Lung microvascular endothelial cell (primary cell): ENCODE measurements around the gene MPPED1. TPM values are rescaled to one million over a fixed set of nuclear protein-coding genes. Genes with fewer than 3 reads are reported as not detected.

ENCODE experiments used
- DNase-seq, 2 donors: peaks; one replicate each; pipeline versions ENCODE4 v3.0.0 to v3.0.0-alpha.2; 2010; ENCODE audit warnings: low read depth in 2 of 2
- total RNA-seq: library from RNA; depleted of rRNA; stranded (reverse); fragments of >200 nt; gene quantifications from 2 replicates; pipeline ENCODE4 v1.2.1, GENCODE V29; 2014

Gene MPPED1
- total RNA-seq, 1 donor from 2014 or later = under 0.01 TPM

DNA sequence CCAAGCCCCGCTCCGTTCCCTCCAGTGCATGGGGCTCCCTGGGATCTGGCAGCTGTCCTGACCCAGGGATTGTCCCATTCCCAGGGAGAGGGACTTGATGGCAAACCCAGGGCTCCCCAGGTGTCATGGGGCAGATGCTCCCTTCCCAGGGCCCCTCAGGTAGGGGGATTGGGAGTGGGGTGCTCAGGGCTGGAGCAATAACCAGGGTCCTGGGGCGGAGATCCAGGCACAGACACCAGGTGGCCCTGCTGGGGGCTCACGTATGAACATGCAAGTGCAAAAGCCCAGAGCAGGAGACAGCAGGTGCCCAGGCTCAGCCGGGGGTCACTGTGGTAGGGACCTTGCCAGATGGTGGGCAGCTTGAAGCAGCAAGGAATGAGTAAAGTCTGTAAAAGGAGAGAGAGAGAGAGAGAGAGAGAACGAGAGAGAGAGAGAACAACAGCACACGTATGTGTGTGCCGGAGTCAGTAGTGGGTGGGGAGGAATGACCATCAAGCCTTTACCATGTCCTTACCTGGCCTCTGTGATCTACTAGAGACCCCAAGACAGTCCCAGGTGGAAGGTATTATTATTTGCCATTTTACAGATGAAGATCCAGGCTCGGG lies 19.3 kb upstream of the MPPED1 start:
- DNase-seq = no peak

DNA sequence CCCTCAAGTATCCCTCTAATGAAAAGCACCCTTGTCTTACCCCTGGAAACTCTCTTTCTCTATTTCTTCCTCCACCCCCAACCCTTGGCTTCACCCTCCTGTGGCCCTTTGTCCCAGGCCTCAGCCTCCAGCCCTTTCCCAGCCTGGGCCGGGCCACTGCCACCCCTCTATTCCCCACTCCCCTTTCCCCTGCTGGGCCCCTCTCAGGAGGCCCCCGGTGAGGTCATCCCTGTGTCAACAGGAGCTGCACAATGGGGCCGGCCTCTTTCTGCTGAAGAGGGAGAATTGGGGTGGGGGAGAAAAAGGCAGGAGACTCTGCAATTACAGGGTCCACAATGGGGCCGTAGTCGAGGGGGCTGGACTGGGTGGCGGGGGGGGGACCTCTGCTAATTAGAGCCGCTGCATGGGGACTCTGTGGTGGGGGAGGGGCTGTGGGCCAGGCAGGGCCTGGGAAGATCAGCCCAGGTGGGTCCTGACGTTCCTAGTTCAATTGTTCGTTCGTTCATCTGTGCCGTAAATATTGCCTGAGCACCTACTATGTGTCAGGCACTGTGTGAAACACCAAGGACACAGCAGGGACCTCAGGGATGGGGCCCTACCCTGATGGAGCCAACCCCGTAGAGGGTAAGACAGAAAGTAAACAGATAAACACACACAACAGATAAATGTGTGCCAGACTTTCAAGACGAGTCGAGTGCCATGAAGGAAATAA lies 18.5 kb upstream of the MPPED1 start:
- no peak for DNase-seq

DNA sequence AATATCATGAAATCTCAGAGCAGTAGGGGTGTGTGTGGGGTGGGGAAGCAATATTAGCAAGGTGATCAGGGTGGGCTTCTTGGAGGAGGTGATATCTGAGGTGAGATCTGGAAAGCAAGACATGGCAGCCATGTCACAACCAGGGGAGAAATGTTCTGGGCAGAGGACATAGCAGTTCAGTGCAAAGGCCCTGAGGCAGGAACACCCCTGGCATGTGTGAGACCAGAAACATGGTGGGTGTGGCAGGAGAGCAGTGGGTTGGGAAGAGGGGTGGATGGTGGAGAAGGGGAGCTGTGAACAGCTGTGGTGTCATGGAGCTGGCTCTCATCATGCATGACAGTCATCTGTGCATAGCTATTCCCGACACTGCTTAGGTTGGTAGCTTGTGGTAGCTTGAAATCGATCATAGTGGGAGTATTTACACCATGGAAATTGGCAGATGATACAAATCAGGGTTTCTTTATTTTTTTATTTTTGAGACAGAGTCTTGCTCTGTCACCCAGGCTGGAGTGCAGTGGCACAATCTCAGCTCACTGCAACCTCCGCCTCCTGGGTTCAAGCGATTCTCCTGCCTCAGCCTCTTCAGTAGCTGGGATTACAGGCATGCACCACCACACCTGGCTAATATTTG lies 17.9 kb upstream of the MPPED1 start:
- no peak for DNase-seq

DNA sequence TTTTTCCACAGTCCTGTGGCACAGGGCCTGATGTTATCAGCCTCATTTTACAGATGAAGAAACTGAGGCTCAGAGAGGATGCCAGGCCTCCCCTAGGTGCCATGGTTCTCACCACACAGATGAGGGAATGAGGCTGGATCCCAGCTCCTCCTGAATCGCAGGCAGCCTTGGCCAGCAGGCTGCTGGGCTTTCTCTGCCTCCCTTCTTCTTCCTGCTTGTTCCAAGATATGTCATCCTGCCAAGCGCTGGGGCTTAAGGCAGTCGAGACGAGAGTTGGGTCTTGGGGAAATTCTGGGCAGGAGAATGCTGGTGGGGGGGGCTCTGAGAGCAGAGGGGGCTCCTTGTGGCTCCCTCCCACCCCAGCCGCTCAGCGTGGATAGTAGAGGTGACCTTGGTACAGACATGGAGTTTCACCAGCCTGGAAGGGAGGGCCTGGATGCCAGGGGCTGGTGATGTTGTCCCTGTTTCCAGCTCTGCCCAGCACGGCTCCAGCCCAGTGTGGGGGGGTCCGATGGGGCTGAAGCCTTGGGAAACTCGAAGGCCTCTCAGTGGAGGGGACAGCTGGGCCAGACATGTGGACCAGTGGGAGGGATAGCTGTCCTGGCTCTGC lies 16.6 kb upstream of the MPPED1 start:
- DNase-seq = no peak

DNA sequence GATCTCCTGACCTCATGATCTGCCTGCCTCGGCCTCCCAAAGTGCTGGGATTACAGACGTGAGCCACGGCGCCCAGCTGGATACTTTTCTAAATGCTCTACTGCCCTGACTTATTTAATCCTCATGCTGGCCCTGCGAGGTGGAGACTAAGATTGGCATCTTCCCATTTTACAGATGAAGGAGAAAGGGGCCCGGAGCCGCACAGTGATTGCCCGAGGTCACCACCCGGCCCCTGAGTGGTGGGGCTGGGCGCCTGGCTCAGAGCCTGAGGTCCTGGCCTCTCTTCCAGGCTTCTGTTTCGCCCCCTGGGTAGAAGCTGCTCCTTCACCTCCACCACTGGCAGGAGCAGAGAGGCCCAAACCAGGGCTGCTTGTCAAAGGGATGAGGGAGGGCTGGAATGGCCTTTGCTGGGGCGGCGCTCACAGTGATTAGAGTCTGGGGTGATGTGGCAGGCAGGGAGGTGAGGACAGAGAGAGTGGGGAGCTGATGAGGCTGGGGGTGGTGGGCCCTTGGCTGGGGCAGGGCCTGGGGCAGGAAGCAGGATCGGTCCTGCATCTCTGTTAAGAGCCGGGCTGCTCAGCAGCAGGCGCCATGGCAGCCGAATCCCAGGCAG lies 15.4 kb upstream of the MPPED1 start:
- no peak for DNase-seq

DNA sequence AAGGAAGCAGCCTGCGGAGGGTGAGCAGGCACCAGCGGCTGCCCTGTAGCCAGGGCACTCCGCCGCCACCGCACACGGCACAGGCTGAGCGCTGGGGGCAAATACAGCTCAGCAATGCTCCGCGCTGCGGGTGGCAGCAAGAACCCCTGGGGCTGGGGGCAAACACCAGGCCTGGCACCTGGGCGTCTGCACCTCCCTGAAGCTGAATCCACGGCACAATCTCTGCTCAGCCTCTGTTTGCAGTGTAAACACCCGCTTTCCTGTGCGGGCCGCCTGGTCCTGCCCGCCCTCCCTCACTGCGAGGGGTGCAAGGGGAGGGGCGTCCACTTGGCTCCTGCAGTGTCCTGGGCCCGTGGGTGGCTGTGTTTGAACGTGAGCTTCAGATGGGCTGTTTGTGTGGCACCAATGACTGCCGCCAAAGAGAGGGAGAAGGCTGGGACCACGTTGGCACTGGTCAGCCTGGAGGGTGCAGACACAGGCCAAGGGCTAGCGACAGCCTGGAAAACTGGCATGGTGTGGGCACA lies 14.8 kb upstream of the MPPED1 start:
- no peak for DNase-seq

DNA sequence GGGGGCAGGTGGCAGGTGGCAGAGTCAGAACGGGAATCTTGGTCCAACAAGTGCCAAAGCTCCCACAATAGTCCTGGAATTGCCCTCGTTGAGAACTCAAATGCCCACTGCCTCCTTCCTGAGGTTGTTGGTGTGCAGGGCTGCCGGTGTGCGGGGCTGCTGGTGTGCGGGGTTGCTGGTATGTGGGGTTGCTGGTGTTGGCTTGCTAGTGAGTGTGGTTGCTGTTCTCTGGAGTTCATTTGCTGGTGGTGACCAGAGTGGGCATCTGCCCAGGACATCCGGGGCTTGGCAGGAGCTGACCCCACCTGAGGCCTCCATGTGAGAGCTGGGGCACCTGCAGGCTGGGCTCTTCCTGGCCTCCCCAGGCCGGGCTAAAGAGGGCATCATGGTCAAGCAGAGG lies 14.0 kb upstream of the MPPED1 start:
- DNase-seq = no peak

DNA sequence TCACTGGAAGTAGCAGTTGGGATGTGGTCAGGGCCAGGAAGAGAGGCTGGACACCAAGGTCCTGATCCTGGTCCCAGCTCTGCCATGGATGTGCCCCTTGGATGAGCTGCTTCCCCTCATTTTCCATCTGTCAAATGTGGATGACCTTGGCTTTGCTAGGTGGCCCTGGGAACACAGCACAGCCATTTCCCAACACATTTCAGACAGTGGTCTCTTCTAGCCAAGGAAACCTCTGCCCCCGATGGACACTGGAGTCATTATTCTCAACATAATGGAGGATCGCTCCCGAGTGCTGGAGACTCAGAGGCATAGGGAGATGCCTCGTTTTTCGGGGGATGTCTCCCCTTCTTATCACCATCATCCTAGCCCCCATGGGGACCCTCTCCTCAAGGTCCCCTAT lies 13.6 kb upstream of the MPPED1 start:
- DNase-seq = no peak

DNA sequence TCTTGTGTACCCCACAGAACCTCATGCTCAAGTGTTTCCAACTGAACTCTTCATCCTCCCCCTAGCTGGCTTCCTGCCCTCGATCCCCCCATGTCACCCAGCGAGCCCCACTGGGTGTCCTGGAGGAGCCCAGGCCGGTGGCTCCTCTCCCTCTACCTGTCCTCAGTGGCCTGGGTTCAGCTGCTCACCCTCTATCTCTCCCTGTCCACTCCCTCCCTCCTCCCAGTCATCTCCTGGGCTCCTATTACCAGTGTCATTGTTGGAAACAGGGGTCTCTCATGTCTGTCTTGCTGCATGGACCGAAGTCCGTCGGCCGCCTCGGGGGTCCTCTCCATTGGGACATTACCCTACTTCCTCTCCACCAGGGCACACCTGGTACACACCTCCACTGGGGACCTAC lies 12.9 kb upstream of the MPPED1 start:
- DNase-seq = no peak

DNA sequence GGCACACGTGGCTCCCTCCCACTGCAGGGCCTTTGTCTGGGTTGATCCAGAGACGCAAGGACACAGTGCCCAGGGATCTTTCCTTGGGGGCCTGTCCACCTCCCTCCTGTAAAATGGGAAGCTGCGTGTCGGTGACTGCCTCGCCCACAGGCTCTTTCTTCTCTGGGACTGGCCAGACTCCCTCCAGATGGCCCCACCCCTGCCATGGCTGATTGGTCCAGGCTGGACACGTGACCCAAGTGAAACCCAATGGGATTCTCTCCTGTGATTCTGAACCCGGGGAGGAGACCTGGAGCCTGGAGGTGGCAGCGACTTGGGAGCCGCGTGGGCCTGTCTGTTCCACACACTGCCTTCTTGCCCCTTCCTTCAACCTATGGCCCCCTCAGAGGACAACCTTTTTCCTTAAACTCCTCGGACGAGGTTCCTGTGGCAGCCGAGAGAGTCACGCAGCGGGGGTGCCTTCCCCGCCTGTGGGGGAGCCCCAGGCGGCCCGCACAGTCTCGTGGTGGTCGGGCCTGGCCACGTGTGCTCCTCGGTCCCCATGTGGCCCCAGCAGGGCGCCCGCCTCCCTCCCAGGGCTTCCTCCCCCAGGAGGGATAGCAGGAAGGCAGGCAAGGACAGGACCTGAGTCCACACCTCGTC lies 12.4 kb upstream of the MPPED1 start:
- no peak for DNase-seq

DNA sequence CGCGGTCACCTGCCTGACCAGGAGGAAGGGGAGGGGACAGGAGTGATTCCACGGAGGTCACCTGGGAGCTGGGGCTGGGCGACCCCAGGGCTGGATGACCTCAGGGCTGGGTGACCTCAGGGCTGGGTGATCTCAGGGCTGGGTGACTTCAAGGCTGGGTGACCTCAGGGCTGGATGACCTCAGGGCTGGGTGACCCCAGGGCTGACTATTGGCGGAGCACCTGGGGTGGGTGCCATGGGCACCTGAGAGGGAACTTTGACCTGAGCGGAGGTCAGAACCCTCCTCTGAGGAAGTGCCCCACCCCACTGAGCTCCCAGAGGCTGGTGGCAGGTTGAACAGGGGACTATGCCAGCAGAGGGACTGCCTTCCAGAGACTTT lies 11.8 kb upstream of the MPPED1 start:
- DNase-seq = no peak

DNA sequence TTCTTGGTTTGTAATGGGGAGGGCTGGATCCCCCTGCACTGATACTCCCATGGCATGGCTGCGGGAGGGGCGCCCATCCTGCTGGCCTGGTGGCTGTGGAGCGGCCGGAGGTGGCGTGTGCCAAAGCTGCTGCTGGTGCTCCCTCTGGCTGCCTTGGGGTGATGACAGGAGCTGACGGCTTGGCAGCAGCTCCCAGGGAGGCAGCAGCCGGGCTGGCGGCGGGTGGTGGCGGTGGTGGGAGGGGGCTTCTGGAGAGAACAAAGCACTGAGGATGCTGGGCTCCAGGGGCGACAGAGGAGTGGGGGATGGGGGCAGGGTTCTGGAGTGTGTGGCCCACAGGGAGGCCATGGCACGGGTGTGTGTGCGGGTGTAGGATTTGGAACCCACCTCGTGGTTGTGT lies 11.4 kb upstream of the MPPED1 start:
- DNase-seq = no peak

DNA sequence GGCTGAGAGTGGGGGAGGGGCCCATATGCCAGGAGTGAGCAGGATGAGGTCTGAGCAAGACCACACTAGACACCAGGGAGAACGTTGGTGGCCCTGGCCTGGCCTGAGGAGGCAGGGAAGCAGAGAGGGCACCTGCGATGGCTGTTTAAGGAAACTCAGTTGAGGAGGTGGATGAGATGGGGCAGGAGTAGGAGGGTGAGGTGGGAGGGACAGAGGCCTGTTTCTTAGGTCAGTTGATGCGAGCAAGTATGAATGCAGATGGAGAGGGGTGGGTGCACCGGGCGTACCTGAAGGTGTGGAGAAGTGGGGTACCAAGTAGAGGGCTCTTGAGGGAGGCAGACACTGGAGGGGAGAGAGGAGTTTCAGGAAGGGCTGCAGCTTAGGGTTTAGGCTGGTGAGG lies 10.6 kb upstream of the MPPED1 start:
- DNase-seq = no peak

DNA sequence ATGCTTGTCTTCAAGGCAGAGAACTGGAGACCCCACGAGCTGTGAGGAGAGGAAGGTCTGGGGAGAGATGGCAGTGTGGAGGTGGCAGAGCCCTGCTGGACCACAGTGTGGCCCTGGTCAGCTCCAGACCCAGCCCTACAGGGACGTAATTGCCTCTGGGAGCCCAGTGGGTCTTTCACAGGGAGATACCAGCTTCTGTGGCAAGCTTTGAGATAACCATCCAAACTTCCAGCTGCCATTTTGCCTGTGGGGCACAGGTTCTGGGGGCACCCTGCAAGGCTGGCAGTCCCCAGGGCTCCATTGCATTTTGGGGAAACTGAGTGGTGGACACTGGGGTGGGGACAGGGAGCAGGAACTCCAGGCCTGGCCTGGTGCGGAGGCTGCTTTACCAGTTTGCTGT lies 10.2 kb upstream of the MPPED1 start:
- DNase-seq = no peak

DNA sequence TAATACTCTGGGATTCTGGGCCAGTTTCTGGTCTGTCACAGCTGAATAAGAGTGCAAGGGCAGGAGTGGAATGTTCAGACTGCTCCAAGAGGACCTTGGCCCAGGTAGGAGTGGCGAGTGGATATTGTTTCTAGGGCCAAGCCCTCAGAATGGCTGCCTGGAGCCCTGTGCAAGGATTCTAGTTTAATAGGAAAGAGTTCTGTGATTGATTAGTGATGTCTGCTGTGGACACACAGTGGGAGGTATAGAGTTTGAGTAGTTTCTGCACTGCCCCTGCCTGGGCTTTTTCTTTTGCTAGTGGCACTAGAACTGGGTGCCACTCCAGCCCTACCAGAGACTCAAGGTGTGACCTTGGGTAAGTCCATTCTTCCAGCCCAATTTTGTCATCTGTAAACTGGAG lies 9.7 kb upstream of the MPPED1 start:
- no peak for DNase-seq

DNA sequence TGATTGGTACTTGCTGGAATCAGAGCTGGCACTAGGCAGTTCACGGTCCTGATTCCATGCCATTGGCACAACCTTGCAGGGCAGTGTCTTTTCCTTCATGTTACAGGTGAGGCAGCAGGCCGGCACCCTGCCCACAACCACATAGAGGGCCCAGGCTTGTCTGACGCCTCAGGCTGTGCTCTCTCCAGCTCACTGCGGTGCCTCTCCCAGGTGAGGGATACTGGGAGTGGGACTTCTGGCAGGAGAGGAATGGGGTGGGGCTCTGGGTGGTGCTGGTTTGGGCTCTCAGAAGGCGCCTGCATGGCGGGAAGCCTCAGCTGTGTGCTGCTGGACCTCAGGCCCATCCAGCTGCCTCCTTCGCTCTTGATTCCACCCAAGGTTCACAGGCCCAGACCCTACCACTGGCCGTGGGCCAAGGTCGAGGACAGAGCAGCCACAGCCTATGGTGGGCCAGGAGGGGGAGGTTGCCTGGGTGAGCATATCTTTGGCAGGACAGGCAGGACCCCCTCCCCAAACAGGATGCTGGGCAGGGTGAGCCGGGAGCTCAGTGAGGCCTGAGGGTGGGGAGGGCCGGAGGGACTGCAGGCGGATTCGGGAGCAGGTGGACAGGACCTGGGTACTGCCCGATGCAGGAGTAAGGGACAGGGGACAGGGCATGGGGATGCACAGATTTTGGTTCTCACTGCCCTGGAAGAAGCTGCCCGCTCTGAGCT lies 7.0 kb upstream of the MPPED1 start:
- DNase-seq = no peak

DNA sequence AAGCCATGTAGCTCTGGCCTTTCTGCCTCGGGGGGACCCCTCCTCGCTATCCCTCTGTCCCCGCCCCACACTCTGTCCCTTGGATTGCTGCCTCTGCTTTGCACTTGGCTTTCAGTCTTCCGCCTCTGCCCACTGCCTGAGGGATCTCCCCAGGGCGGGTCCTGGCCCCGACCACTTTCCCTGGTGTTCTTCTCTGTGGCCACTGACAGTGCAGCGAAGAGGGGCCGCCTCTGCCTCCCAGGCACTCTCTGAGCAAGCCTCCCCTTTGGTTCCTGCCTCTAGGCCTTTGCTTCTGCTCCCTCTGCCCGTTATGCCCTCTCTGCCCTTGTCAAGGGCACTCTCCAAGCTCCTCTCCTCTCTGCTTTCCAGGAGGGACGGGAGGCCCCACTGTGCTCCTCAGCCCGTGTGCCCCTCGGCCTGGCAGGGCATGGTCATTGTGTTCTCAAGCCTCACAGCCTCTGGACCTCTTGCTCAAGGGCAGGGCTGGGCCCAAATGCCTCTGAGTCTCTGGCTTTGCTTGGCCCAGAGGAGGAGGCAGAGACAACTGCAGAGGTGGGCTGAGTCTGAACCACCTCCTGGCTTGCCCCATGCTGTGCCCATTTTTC lies 5.5 kb upstream of the MPPED1 start:
- no peak for DNase-seq

DNA sequence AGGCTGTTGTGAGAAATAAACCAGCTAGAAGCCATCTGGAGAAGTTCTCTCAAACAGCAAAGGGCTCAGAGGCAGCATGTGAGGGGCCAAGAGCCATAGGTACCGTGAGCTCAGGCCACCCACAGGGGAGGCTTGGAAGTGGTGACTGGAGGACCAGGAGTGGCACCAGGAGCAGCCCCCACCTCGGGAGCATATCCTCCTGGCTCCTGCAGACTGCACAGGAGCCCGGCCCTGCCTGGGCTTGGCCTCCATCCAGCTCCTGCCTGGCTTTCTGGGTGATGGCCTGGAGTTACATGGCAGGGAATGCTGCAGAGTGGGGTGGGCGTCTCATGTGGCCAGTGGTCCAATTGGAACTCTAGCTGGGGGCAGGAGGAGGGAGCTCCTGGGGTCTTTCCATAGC lies 4.2 kb upstream of the MPPED1 start:
- no peak for DNase-seq

DNA sequence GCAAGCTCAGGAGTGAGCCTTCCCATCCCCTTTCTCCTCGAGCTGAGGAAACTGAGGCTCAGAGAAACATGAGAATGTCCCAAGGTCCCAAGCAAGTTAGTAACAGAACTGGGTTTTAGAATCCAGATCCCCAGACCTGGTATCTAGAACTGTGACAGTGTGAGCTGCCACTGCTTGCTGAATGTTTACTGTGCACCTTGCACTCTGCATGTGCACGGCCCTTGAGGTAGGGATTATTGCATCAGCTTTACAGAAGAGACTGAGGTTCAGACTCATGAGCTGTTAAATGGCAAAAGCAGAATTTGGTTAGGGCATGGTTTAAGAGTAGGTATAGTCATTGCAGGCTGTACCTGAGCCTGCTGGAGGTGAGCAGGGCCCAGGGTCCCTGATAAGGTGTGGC lies 3.8 kb upstream of the MPPED1 start:
- no peak for DNase-seq

DNA sequence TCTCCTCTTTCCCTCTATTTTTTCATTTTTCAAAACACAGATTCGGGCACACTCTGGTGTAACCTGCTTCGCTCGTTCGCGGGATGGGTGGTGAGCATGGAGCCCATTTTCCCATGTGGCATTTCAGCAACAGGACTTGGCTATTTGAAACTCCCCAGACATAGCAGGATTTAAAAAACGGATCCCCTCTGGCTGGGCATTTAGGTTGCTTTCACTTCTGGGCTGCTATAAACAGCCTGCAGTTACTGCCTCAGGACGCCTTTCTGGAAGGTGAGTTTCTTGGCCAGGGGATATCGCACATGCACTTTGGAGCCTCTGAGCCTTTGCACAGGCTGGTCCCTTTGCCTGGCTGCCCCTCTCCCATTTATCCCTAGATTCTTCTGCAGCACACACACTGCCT lies 2.8 kb upstream of the MPPED1 start:
- no peak for DNase-seq

DNA sequence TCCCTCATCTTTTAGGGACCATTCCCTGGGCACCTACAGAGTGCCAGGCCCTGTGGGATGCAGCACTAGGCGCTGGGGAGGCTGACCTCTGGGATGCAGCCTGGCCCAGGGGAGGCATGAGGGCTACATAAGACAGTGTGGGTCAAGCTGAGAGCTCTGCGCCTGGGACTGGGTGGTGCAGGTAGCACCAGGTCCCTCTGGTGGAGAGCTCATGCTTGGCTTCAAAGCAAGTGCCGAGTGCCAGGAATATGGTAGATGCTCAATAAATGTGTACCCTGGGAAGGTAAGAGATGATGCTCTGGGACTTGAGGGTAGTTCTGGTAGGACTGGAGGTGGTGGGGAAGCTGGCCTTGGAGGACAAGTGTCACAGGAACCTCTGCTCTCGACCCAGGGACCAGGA lies 2.0 kb upstream of the MPPED1 start:
- no peak for DNase-seq
